Thymus (tissue), 11 donors: ENCODE measurements around the gene EXOC4. TPM values are rescaled to one million over a fixed set of nuclear protein-coding genes. Genes with fewer than 3 reads are reported as not detected.
A peak's percentile ranks its signal among the peaks of the same experiment; 100 is the strongest.

Experiments
- DNase-seq, 9 donors: peaks; one replicate each; pipeline ENCODE4 v3.0.0-alpha.2; 2013; ENCODE audit warnings: low spot score in 9 of 9, low read depth in 6 of 9, missing footprints in 1 of 9
- H3K27ac ChIP-seq, 2 donors: one replicate each; pipeline ENCODE4 v1.5.1; 2013; ENCODE audit warnings: control low read depth in 1 of 2, low read depth in 1 of 2, low read length in 1 of 2, mild to moderate bottlenecking in 1 of 2, moderate library complexity in 1 of 2
- H3K27me3 ChIP-seq, 2 donors: one replicate each; pipeline ENCODE4 v1.5.1; 2013; ENCODE audit warnings: low read length in 1 of 2; ENCODE audit not compliant: control insufficient read depth in 2 of 2, insufficient read depth in 1 of 2
- H3K36me3 ChIP-seq, 2 donors: one replicate each; pipeline ENCODE4 v1.5.1; 2013; ENCODE audit warnings: low read length in 1 of 2, mild to moderate bottlenecking in 1 of 2, moderate library complexity in 1 of 2; ENCODE audit not compliant: control insufficient read depth in 2 of 2, insufficient read depth in 2 of 2
- H3K4me1 ChIP-seq, 2 donors: one replicate each; pipeline ENCODE4 v1.5.1; 2013; ENCODE audit warnings: low read length in 2 of 2; ENCODE audit not compliant: control insufficient read depth in 2 of 2, insufficient read depth in 2 of 2
- H3K4me3 ChIP-seq, 2 donors: one replicate each; pipeline ENCODE4 v1.5.1; 2013; ENCODE audit warnings: low read length in 2 of 2, control low read depth in 1 of 2, mild to moderate bottlenecking in 1 of 2
- H3K9me3 ChIP-seq, 2 donors: one replicate each; pipeline ENCODE4 v1.5.1; 2013; ENCODE audit warnings: low read length in 1 of 2, mild to moderate bottlenecking in 1 of 2; ENCODE audit not compliant: control insufficient read depth in 2 of 2, insufficient read depth in 1 of 2
- WGBS: extraction: QIAGEN DNeasy Blood & Tissue Kit; methylation state at CpG from one replicate; pipeline ENCODE4 v1.1.7; 2013; 5-methylcytosine and 5-hydroxymethylcytosine counted together
- polyA plus RNA-seq: library from polyadenylated mRNA; stranded (reverse); fragments of 200-250 nt; gene quantifications from one replicate; pipeline ENCODE4 v1.2.3, GENCODE V29; 2013
- total RNA-seq: library from RNA; stranded (reverse); fragments of 120-200 nt; gene quantifications from one replicate; pipeline ENCODE4 v1.2.4, GENCODE V29; 2013
- donor health status: healthy.

The EXOC4 gene
- total and polyA plus RNA-seq, 2 donors: 25.5 to 51.2 TPM

GRCh38 chr7:133850497-133851280 lies 597.8 kb downstream of the EXOC4 start:
- Histone ChIP-seq H3K4me3 (no peak overlapping the region), H3K4me1 (peaks cover 0 to 11% of the 10 kb centered on the region in 2 donors), H3K27ac (no peak overlapping the region), H3K9me3 (no peaks in the 10 kb centered on the region), H3K27me3 (no peaks in the 10 kb centered on the region), H3K36me3 (no peaks in the 10 kb centered on the region)
- whole genome bisulfite sequencing: 98% methylated on average over 5 of the region's 5 CpGs
- no peak for DNase-seq

DNA sequence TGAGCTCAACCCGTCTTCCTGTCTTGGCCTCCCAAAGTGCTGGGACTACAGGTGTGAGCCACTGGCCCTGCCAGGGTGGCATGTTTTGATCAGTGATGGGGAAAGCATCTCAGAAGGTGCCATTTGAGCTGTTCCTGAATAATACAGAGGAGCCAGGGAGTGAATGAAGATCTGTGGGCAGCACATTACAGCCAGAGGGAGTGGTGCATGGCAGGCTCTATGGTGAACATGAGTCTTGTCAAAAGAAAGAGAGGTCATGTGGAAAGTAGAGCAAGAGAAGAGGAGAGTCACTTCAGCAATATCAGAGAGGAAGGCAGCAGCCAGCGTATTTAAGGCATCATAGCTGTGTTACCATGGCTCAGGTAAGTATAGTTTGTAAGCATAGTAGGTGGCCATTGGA lies 598.5 kb downstream of the EXOC4 start:
- no peaks in the 10 kb centered on the region for H3K36me3 ChIP-seq
- no peak overlapping the region for H3K27ac ChIP-seq
- no peak overlapping the region for H3K4me3 ChIP-seq
- no peaks in the 10 kb centered on the region for H3K27me3 ChIP-seq
- 98% methylated on average over 2 of the region's 2 CpGs for WGBS
- H3K9me3 ChIP-seq: no peaks in the 10 kb centered on the region
- peaks cover 0 to 11% of the 10 kb centered on the region in 2 donors for H3K4me1 ChIP-seq
- DNase-seq: no peak

DNA sequence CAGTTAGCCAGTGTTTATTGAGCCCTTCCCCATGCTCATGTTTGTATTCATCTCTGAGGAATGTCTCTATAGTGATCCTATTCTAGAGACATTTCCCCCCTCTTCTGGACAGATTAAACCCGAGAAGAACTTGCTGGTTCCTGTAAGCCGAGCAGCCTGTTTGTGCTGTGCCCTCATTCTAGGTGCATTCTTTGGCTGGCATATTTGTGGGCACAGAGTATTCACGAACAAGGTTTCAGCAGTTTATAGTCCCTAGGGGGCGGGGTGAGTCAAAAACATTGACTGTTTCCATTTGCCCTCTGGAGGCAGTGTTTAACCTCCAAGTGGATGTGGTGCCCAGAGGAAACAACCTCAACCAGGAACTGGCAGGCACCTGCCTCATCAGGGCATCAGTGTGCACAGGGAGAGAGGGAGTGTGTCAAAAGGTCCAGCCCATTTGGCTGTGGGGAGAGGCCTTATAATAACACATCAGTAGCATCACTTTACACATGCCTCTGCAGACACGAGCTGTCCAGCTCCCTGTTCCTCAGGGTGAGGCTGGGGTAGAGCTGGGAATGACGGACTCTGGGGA lies 600.9 kb downstream of the EXOC4 start:
- Histone ChIP-seq H3K27me3 (no peaks in the 10 kb centered on the region), H3K9me3 (peaks cover 0 to 9% of the 10 kb centered on the region in 2 donors), H3K4me1 (peaks cover 0 to 8% of the 10 kb centered on the region in 2 donors), H3K4me3 (no peak overlapping the region), H3K27ac (no peak overlapping the region), H3K36me3 (peaks cover 3 to 5% of the 10 kb centered on the region in 2 donors)
- peak in 7 of 9 donors; percentile 13 to 70 (median 34) for DNase-seq
- WGBS: 86% methylated on average over 6 of the region's 6 CpGs

GRCh38 chr7:133854739-133855138 lies 601.9 kb downstream of the EXOC4 start:
- peaks cover 0 to 9% of the 10 kb centered on the region in 2 donors for H3K9me3 ChIP-seq
- peaks cover 3 to 5% of the 10 kb centered on the region in 2 donors for H3K36me3 ChIP-seq
- DNase-seq: peak in 6 of 9 donors; percentile 8 to 64 (median 28)

DNA sequence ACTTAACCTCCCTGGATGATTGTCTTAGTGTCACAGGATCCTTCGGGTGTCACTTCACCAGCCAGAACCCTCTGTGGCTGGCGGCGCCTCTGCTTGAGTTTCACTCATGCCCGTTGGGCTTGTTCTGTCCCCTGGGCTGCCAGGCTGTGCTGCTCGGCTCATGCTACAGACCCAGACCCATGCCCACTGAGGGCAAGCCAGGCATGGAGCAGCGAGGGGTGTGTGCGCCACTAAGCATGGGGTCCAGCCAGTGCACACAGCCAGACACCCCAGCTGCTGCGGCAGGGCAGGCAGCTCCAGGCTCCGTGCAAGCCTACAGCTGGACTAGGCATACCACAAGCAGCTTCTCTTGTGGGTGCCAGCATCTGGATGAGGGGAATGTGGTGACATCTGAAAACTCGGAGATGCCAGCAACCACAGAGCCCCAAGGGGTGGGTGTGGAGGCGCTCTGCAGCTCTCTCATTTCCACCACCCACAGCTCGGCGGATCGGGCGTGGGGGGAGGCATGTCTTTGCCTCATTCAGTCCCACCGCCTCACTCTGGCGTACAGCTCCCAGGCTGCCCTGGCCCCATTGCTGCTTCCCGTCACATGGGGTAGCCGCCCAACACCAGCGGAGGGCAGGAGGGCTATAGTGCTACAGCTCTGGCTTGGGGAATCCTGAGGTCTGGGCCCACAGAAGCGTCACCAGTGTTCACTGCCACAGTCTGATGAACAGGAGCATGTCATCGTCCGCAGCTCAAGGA lies 604.7 kb downstream of the EXOC4 start:
- H3K36me3 ChIP-seq: peaks cover 3 to 5% of the 10 kb centered on the region in 2 donors
- H3K4me3 ChIP-seq: no peak overlapping the region
- 95% methylated on average over 23 of the region's 23 CpGs for WGBS
- H3K27me3 ChIP-seq: no peaks in the 10 kb centered on the region
- H3K9me3 ChIP-seq: peaks cover 0 to 9% of the 10 kb centered on the region in 2 donors
- H3K4me1 ChIP-seq: peaks cover 0 to 12% of the 10 kb centered on the region in 2 donors
- DNase-seq: no peak
- H3K27ac ChIP-seq: no peak overlapping the region

More at GRCh38 chr7:133854739-133855138, 601.9 kb downstream of the EXOC4 start:
- H3K27me3 ChIP-seq: no peaks in the 10 kb centered on the region
- H3K4me1 ChIP-seq: peaks cover 0 to 12% of the 10 kb centered on the region in 2 donors
- H3K4me3 ChIP-seq: no peak overlapping the region
- H3K27ac ChIP-seq: no peak overlapping the region

- Histone ChIP-seq H3K36me3 (peaks cover 3 to 5% of the 10 kb centered on the region in 2 donors), H3K9me3 (peaks cover 0 to 9% of the 10 kb centered on the region in 2 donors), H3K4me3 (no peak overlapping the region), H3K4me1 (peaks cover 0 to 12% of the 10 kb centered on the region in 2 donors), H3K27ac (no peak overlapping the region), H3K27me3 (no peaks in the 10 kb centered on the region)
- DNase-seq: no peak
- WGBS: 95% methylated on average over 6 of the region's 6 CpGs
Observed at GRCh38 chr7:133858311-133858710, 605.4 kb downstream of the EXOC4 start.

DNA sequence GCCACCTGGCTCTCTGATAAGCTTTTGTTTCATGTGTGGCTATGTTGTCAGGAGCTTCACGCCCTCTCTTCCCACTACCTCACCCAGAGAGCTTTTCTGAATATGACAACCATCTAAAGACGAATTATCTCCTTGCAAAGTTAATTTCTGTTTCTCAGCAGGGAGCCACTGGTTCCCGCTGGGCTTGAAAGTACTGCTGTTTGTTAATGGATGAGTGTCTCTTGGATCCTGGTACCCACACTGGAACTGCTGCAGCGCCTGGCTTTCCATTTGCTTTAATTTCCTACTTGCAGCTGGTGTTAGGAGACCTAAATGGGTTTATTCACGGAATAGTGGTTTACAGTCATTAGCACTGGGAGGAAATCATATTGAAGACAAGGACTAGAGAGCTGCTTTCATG lies 606.4 kb downstream of the EXOC4 start:
- WGBS: 96% methylated on average over 5 of the region's 5 CpGs
- Histone ChIP-seq H3K4me1 (peaks cover 0 to 7% of the 10 kb centered on the region in 2 donors), H3K9me3 (peaks cover 0 to 9% of the 10 kb centered on the region in 2 donors), H3K27me3 (no peaks in the 10 kb centered on the region), H3K4me3 (no peak overlapping the region), H3K27ac (no peak overlapping the region), H3K36me3 (peaks cover 3 to 5% of the 10 kb centered on the region in 2 donors)
- DNase-seq: no peak

DNA sequence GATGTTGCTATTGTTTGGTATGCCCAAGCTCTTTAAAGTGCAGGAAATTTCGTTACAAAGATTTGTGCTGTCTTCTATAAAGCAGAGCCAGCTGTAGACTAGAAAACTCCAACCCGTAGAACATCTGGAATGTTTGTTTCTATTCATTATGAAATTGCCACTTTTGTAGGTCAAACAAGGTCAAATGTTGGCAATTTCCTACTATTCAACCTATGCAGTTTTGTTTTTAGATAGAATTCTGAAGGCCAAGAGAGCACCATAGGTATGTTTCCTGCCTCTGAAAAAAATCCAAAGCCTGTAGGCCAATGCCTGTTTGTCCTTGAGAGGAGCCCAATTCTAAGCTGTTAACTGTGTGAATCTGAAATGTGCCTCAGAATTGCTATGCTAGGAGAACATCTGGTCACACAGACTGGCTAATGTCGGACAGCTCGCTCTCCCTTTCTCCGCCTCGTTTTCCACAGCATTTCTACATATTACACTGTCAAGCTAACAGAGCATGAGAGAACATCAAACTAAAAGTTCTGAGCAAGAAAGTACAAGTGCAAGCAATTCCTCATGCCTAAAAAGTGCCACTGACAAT lies 607.1 kb downstream of the EXOC4 start:
- H3K27me3 ChIP-seq: no peaks in the 10 kb centered on the region
- H3K9me3 ChIP-seq: peaks cover 0 to 9% of the 10 kb centered on the region in 2 donors
- H3K4me3 ChIP-seq: no peak overlapping the region
- no peak for DNase-seq
- peaks cover 0 to 4% of the 10 kb centered on the region in 2 donors for H3K4me1 ChIP-seq
- H3K27ac ChIP-seq: no peak overlapping the region
- H3K36me3 ChIP-seq: peaks cover 3 to 5% of the 10 kb centered on the region in 2 donors
- WGBS: 97% methylated on average over 6 of the region's 6 CpGs
